GM21360 (cell line): ENCODE data around the gene ZNF362.
"Not testable (repeated sequence)": the region's sequence is repeated elsewhere in the genome, so short reads cannot be mapped to it uniquely, and the experiment has no call there.

Experiments
- ATAC-seq: cut with Tn5 transposase; IDR thresholded peaks from one replicate; pipeline ENCODE4 v1.9.1; 2021; ENCODE audit warnings: mild to moderate bottlenecking, moderate library complexity; ENCODE audit not compliant: unreplicated experiment

ZNF362 gene

GRCh38 chr1:33302325-33302724 lies 46.0 kb downstream of the ZNF362 start:
- no peak for ATAC-seq

GRCh38 chr1:33305016-33305415 lies 48.7 kb downstream of the ZNF362 start:
- no peak for ATAC-seq

GRCh38 chr1:33305816-33306652 lies 49.7 kb downstream of the ZNF362 start:
- no peak for ATAC-seq

- ATAC-seq: no peak
Observed at GRCh38 chr1:33306653-33307493, 50.6 kb downstream of the ZNF362 start.

GRCh38 chr1:33307494-33307864 lies 51.2 kb downstream of the ZNF362 start:
- ATAC-seq: no peak

- not testable (repeated sequence) for ATAC-seq
Observed at GRCh38 chr1:33309351-33309750, 53.1 kb downstream of the ZNF362 start.

- no peak for ATAC-seq
Observed at GRCh38 chr1:33310702-33311101, 54.4 kb downstream of the ZNF362 start.

- no peak for ATAC-seq
Observed at GRCh38 chr1:33311706-33312412, 55.6 kb downstream of the ZNF362 start.

- ATAC-seq: no peak
Observed at GRCh38 chr1:33312413-33312749, 56.1 kb downstream of the ZNF362 start.

- no peak for ATAC-seq
Observed at GRCh38 chr1:33314416-33314815, 58.1 kb downstream of the ZNF362 start.

- no peak for ATAC-seq
Observed at GRCh38 chr1:33316601-33317000, 60.3 kb downstream of the ZNF362 start.

GRCh38 chr1:33317354-33317753 lies 61.1 kb downstream of the ZNF362 start:
- no peak for ATAC-seq

- ATAC-seq: no peak
Observed at GRCh38 chr1:33317946-33318345, 61.7 kb downstream of the ZNF362 start.

- no peak for ATAC-seq
Observed at GRCh38 chr1:33319186-33319948, 63.1 kb downstream of the ZNF362 start.

- ATAC-seq: no peak
Observed at GRCh38 chr1:33319949-33320618, 63.8 kb downstream of the ZNF362 start.

- ATAC-seq: no peak
Observed at GRCh38 chr1:33320619-33321165, 64.4 kb downstream of the ZNF362 start, which contains the start of gene A3GALT2. Gene A3GALT2, minus strand, starts transcription at chr1:33321098. Its CDS starts 0 bp downstream, at chr1:33321098.

- ATAC-seq: no peak
Observed at GRCh38 chr1:33321178-33321577, 64.9 kb downstream of the ZNF362 start.

- no peak for ATAC-seq
Observed at GRCh38 chr1:33322109-33322508, 65.8 kb downstream of the ZNF362 start.

GRCh38 chr1:33322870-33323585 lies 66.7 kb downstream of the ZNF362 start:
- no peak for ATAC-seq
